PFSK-1 (cell line): Measurements from ENCODE around the gene GNB1L.

Experiments used
- FOXP2 ChIP-seq: optimal IDR thresholded peaks from 2 replicates; pipeline ENCODE3; 2011; ENCODE audit warnings: borderline replicate concordance, control low read depth, inconsistent platforms; ENCODE audit not compliant: insufficient read depth; ENCODE audit errors: extremely low read length, extremely low read depth
- POLR2AphosphoS5 ChIP-seq: IDR thresholded peaks from 2 replicates; pipeline ENCODE4 v1.6.1; 2012; ENCODE audit warnings: low read depth, mild to moderate bottlenecking, control low read depth, low read length, moderate library complexity
- REST ChIP-seq, 2 experiments: IDR thresholded peaks; 2 replicates each; pipeline versions ENCODE4 v1.6.1 to v1.8.0; 2011 to 2012; ENCODE audit warnings: low read depth in 2 of 2, low read length in 2 of 2, control low read depth in 1 of 2, inconsistent platforms in 1 of 2, mild to moderate bottlenecking in 1 of 2, moderate library complexity in 1 of 2; ENCODE audit not compliant: insufficient read depth in 1 of 2
- SIN3A ChIP-seq: IDR thresholded peaks from 2 replicates; pipeline ENCODE4 v1.6.1; 2012; ENCODE audit warnings: mild to moderate bottlenecking, low read length, moderate library complexity, borderline replicate concordance; ENCODE audit not compliant: insufficient read depth
- TAF1 ChIP-seq: IDR thresholded peaks from 2 replicates; pipeline ENCODE4 v1.6.1; 2012; ENCODE audit warnings: low read length, control low read depth, borderline replicate concordance; ENCODE audit not compliant: insufficient read depth

GNB1L gene

GRCh38 chr22:19875531-19876313, 21.0 kb upstream of the GNB1L start:
- TF ChIP-seq POLR2AphosphoS5 = no peak

- no peak for TF ChIP-seq FOXP2
- TF ChIP-seq TAF1 = no peak
- TF ChIP-seq POLR2AphosphoS5 = no peak
- TF ChIP-seq SIN3A = no peak
- TF ChIP-seq REST (IDR thresholded peaks at IDR 0.05; ENCODE audit: insufficient read depth in 1 of 2, low read depth in 2 of 2, low read length in 2 of 2) = no peak
Observed at GRCh38 chr22:19875061-19875530, 20.4 kb upstream of the GNB1L start.

GRCh38 chr22:19874307-19875060, 19.8 kb upstream of the GNB1L start:
- TF ChIP-seq TAF1 (no peak), REST (IDR thresholded peaks at IDR 0.05; ENCODE audit: insufficient read depth in 1 of 2, low read depth in 2 of 2, low read length in 2 of 2) (no peak), SIN3A (no peak), FOXP2 (no peak), POLR2AphosphoS5 (no peak)

- TF ChIP-seq REST (IDR thresholded peaks at IDR 0.05; ENCODE audit: insufficient read depth in 1 of 2, low read depth in 2 of 2, low read length in 2 of 2) (no peak), POLR2AphosphoS5 (no peak)
Observed at GRCh38 chr22:19873960-19874306, 19.3 kb upstream of the GNB1L start.

- TF ChIP-seq SIN3A (no peak), REST (IDR thresholded peaks at IDR 0.05; ENCODE audit: insufficient read depth in 1 of 2, low read depth in 2 of 2, low read length in 2 of 2) (no peak), FOXP2 (no peak), TAF1 (no peak), POLR2AphosphoS5 (no peak)
Observed at GRCh38 chr22:19873138-19873959, 18.7 kb upstream of the GNB1L start.
